NCI-H2107 treated with DMSO at 0.1 percent for 48 hours (cell line): Measurements from ENCODE around the gene SNX25.
"Not testable (repeated sequence)": the region's sequence is repeated elsewhere in the genome, so short reads cannot be mapped to it uniquely, and the experiment has no call there.

Source experiments
- DNase-seq: peaks from one replicate; lab custom pipeline; 2025; ENCODE audit not compliant: unreplicated experiment; lab: John Stamatoyannopoulos, UW

SNX25 gene

DNA sequence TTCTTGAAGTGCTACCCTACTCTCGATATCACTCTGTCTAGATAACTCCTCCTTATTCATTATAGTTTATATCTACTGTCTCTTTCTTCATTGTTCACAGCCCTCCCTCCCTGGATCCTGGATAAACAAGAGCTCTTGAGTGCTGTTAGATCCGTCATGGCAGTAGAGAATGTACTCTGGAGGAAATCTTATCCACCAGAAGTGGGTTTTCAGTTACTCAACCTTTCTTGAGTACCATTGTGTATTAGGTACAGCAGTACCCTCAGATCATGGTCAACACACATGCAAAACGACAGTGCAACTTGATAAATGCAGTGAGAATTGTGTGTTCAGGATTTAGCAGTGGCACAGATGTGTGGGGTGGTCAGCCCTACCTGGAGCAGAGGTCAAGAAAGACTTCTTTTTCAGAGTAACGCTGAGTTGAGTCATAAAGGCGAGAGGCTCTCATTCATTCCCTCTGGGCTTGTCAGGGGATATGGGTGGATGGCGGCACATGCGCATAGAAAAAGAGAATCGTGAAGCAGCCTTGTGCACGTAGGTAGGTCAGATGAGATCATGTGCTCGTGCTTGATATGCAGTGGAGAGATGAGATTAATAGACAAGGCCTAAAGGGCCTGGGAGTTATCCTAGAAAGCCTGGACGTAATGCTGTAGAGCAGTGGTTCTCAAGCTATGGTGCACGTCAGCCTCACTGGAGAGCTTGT, 89.5 kb downstream of the SNX25 start:
- no peak for DNase-seq

DNA sequence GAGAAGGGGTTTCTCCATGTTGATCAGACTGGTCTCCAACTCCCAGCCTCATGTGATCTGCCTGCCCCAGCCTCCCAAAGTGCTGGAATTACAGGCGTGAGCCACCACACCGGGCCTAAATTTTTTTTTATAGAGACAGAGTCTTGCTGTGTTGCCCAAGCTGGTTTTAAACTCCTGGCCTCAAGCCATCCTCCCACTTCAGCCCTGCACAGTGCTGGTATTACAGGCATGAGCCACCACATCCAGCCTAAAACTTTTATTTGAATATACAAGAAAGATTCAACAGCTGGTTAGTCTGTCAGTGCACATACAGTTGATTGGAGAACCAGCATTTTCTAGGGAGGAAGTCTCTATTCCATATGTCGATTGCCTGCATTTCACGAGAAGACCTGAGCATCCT, 95.1 kb downstream of the SNX25 start:
- DNase-seq = no peak

- peak; percentile 57 for DNase-seq
Measured at GRCh38 chr4:185304944-185305690, 95.7 kb downstream of the SNX25 start.

DNA sequence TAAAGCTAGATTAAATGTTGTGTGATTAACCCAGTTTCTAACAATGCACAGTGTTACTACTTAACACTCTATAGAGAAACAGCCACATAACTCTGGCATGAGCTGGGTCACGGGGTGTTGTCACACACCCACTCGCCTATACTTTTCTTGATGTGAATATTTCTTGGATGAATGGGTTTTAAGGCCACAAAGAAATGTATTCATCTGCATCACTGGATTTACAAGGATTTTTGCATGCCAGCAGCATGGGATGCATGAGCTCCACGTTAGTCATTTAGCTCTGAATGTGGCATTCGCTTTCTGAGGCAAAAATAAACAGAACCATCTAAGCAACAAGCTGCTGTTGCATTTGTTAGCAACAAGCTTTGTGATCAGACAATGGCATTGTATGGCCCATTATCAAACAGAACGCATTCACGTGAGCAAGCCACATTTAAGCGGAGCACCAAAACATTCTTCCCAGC, 96.6 kb downstream of the SNX25 start:
- peak; percentile 80 for DNase-seq

DNA sequence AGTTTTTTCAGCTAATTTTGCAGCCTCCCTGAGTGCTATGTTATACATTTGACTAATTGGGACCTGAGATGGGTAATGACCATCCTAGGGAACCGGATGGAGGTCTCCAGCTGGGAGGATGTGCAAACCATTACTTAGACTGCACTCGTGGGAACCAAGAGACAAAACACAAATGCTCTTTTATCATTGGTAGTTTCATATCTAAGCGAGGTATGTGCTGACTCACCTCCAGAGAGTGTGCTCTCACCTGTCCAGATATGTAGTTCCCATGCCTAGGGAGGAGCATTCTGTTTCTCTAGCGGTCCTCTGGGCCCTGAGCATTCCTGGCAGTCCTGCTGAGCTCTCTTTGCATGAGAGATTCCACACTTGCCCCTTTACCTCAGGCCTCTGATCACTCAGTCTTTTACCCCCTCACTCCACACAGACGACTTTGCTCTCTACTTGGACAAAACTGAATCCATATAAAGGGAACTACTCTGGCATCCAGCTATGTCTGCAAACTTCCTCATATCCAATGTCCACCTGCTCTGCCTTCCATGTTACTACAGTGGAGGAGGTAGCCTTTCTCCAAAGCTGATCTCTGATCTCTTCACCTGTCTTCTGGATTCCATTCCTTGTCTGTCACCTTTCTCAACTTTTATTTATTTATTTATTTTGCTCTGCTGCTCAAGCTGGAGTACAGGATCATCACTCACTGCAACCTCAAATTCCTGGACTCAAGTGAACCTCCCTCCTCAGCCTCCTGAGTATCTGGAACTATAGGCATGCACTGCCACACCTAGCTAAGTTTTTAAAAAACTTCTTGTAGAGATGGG, 97.9 kb downstream of the SNX25 start:
- peak; percentile 2 for DNase-seq

DNA sequence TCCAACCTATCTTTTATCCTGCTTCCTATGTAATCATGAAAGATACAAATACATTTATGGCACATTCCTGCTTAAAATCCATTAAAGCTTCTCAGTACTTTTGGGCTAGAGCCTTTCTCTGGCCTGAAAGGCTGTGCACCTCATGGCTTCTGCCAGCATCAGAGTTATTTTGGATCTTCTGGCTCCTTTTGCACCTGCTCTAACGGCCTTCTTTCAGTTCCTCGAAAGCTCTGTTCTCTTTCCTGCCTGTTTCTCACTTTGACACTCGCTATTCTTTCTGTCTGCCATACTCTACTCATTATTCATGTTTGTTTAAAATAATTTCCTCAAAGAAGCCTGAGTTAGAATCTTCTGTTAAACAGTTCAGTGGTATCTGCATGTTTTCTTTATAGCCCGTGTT, 100.4 kb downstream of the SNX25 start:
- DNase-seq = no peak

DNA sequence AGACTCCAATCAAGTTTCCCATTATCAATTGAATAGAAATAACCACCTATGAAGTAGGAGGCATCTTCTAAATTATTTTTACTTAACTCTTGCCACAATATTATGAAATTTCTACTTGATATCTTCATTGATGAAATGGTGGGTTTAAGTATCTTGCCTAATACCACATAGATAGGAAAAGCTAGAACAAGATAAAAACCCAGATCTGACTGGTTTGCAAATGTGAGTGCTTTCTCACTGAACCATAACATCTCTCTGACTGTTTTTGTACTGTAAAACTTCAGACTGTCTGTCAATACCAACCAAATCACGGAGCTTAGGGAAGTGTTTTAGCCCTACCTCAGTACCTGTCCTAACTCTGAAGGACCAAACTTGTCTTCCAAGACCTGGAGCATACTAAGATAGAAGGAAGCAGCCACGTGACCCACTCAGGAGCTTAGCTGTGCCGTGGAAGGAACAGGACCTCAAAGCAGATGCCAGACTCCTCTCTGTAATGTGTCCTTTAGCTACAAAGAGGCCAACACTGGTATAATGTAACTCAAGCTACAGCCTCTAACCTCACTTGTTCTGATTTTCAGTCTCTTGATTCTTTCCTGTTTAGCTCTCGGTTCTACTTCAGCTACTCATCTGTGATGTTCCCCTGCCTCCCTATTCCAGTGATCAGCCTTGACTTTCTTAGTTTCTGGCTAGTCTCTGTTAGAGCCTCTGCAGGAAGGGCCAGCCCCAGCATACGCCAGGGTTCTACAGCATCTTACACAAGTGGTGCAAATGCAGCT, 101.9 kb downstream of the SNX25 start:
- DNase-seq = no peak

- no peak for DNase-seq
Measured at GRCh38 chr4:185312699-185313098, 103.3 kb downstream of the SNX25 start.

GRCh38 chr4:185317462-185317861, 108.1 kb downstream of the SNX25 start:
- DNase-seq = not testable (repeated sequence)

- no peak for DNase-seq
Measured at GRCh38 chr4:185317880-185318279, 108.5 kb downstream of the SNX25 start.

- DNase-seq = no peak
Measured at GRCh38 chr4:185318679-185319078, 109.3 kb downstream of the SNX25 start.

DNA sequence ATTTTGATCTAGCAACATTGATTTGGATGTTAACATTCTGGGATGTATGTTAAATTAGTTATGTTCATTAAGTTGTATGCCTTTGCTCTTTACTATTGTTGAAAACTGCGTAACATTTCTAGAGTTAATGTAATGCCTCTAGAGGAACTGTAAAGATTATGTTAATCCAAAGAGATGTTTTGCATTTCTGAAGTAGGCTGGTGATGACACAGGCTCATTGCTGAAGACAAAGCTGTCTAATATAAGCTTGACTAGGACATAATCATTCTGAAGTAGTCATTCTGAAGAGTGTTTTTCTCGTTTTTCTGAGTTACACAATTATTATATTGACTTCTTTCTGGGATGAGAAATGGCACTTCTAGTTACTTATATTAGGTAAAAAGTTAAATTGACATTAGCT, 113.4 kb downstream of the SNX25 start:
- no peak for DNase-seq

- no peak for DNase-seq
Measured at GRCh38 chr4:185323606-185324005, 114.2 kb downstream of the SNX25 start.

DNA sequence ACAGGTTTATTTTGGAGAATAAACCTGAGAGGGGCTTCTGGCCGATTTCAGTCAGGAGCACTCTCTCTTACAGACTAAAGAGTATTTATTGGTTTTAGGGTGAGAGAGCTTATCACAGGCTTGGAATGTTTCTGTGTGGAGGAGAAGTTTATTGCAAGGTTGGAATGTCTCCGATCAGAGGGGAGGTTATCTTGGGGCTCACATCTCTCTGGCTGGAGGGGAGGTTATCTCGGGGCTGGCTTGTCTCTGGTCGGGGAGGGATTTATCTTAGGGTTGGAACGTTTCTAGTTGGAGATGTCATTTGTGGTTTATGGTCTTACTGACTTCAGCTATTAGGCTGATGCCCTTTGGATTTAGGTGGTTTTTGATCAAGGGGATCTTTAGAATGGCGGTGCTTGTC, 115.0 kb downstream of the SNX25 start:
- not testable (repeated sequence) for DNase-seq

- DNase-seq = not testable (repeated sequence)
Measured at GRCh38 chr4:185325721-185326120, 116.3 kb downstream of the SNX25 start.

DNA sequence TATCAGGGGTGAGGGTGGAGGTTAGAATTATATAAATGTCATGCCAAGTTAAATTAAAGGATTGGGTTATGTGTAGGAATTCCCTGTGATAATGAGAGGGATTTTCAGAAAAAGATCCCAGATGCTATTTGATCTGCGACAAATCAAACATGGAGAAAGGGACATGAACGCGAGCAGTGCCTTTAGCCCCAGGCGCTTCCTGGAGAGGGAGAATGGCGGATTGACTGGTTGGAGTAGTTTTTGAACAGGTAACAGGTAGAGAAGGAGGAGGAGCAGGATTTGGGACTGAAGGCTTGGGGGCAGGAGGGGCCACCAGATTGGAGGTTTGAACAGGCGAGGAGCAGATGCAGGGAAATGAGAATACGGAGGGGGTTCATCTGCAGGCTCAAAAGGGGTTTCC, 119.2 kb downstream of the SNX25 start:
- DNase-seq = no peak

DNA sequence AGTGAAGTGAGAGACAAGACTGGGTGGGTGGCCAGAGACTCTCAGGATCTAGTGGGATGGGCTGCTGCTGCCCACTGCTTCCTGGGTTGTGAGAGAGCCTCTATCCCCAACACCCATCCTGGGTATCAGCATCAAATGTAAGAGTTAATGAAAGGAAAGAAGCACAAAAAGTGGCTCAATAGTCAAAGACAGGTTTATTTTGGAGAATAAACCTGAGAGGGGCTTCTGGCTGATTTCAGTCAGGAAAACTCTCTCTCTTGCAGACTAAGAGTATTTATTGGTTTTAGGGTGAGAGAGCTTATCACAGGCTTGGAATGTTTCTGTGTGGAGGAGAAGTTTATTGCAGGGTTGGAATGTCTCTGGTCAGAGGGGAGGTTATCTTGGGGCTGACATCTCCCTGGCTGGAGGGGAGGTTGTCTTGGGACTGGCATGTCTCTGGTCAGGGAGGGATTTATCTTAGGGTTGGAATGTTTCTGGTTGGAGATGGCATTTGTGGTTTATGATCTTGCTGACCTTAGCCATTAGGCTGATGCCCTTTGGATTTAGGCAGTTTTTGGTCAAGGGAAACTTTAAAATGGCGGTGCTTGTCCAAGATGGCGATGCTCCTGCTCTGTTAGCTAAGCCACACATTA, 120.6 kb downstream of the SNX25 start:
- not testable (repeated sequence) for DNase-seq

DNA sequence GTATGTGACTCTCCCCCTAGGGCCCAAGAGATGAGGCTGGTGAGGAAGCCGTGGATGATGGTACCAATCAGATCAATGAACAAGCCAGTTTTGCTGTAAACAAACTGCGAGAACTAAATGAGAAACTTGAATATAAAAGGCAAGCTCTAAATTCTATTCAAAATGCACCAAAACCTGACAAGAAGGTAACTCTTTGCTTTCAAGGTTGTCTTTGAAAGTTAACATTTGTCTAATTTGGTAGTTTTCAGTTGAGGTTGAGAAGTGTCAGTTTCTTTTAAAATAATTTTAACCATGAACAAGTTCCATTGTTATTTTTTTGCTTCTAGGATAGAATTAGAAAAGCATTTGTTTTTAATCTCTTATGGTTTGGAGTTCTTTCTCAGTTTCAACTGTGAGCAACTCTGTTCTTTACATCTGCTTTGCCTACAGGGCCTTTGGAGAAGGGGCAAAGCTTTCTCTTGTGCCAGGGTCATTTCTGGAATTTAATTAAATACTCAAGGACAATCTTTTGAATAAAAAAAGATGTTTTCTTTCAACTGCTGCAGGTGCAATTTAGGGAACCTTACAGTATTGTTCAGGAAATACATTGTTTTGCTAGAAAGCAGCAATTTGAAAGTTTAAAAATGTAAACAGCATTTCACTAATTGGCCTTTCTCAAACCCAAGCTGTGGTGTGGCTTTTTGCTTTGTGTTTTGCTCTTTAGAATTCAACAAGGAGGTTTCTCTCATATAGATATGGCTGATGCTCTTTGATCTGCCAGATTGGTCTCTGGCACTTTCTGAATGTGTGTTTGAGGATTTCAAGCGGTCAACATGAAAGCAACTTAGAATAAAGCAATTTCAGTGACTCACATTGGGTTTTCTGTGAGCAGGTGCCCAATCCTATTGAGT, 123.4 kb downstream of the SNX25 start:
- DNase-seq = no peak

- DNase-seq = no peak
Measured at GRCh38 chr4:185334326-185334725, 124.9 kb downstream of the SNX25 start.
